ENCODE measurements around the gene SLC43A1.

GRCh38 chr11:57469268-57469667 is 46.2 kb downstream of the SLC43A1 start:
- no peak for TF ChIP-seq BACH2 (CRISPR knock-in tag; IDR thresholded peaks at IDR 0.05; ENCODE audit: borderline replicate concordance)
- no peak for TF ChIP-seq PATZ1 (CRISPR knock-in tag; IDR thresholded peaks at IDR 0.05; ENCODE audit: borderline replicate concordance)
- TF ChIP-seq ARNTL (CRISPR knock-in tag; IDR thresholded peaks at IDR 0.05; ENCODE audit: borderline replicate concordance, low read depth), result no peak
- TF ChIP-seq ZFP30 (CRISPR knock-in tag; IDR thresholded peaks at IDR 0.05), result no peak
- no peak for TF ChIP-seq ZC3H10 (CRISPR knock-in tag; IDR thresholded peaks at IDR 0.05)
- no peak for TF ChIP-seq TCF4 (CRISPR knock-in tag; IDR thresholded peaks at IDR 0.05; ENCODE audit: borderline replicate concordance)
- TF ChIP-seq ZNF565 (CRISPR knock-in tag; conservative IDR thresholded peaks at IDR 0.05; ENCODE audit: low read depth), result no peak
- TF ChIP-seq RARB (CRISPR knock-in tag; IDR thresholded peaks at IDR 0.05), result no peak
